Choroid plexus epithelial cell (primary cell): ENCODE measurements around the gene SLC25A27.

ENCODE experiments used
- DNase-seq: peaks from one replicate; pipeline ENCODE4 v3.0.0-alpha.2; 2010; ENCODE audit warnings: low read depth
- H3K4me3 ChIP-seq: 2 replicates; pipeline ENCODE4 v1.5.1; 2011; ENCODE audit warnings: low read depth, mild to moderate bottlenecking, control low read depth, low read length, moderate library complexity
- CTCF ChIP-seq: conservative IDR thresholded peaks from 2 replicates; pipeline ENCODE4 v1.5.1; 2011; ENCODE audit warnings: low read depth, mild to moderate bottlenecking, control low read depth, inconsistent platforms, low read length, moderate library complexity

Gene SLC25A27

GRCh38 chr6:46626228-46626909, 26.4 kb upstream of the SLC25A27 start:
- DNase-seq, result peak; percentile 71
- peak; percentile 69 for TF ChIP-seq CTCF
- no peak overlapping the region for H3K4me3 ChIP-seq

GRCh38 chr6:46626976-46627375, 25.8 kb upstream of the SLC25A27 start:
- TF ChIP-seq CTCF, result no peak
- no peak for DNase-seq
- no peak overlapping the region for H3K4me3 ChIP-seq

- peak; percentile 4 for DNase-seq
- TF ChIP-seq CTCF, result no peak
- no peak overlapping the region for H3K4me3 ChIP-seq
Measured at GRCh38 chr6:46628498-46628897, 24.3 kb upstream of the SLC25A27 start.

GRCh38 chr6:46628976-46629375, 23.8 kb upstream of the SLC25A27 start:
- no peak overlapping the region for H3K4me3 ChIP-seq
- DNase-seq, result no peak
- TF ChIP-seq CTCF, result no peak

GRCh38 chr6:46629691-46630090, 23.1 kb upstream of the SLC25A27 start:
- DNase-seq, result no peak
- H3K4me3 ChIP-seq, result no peak overlapping the region
- no peak for TF ChIP-seq CTCF

GRCh38 chr6:46632053-46632452, 20.7 kb upstream of the SLC25A27 start:
- DNase-seq, result no peak
- no peak for TF ChIP-seq CTCF
- H3K4me3 ChIP-seq, result no peak overlapping the region

GRCh38 chr6:46635462-46635861, 17.3 kb upstream of the SLC25A27 start:
- no peak for TF ChIP-seq CTCF
- DNase-seq, result no peak
- no peak overlapping the region for H3K4me3 ChIP-seq
